Parathyroid adenoma (tissue), 2 donors: Measurements from ENCODE around the gene RBM48.

Experiments used
- H2AFZ ChIP-seq: fragments of 300-600 bp; sonication (generic); one replicate; pipeline ENCODE4 v1.7.0; 2017; ENCODE audit warnings: antibody characterized with exemption, mild to moderate bottlenecking
- H3K27ac ChIP-seq: fragments of 300-600 bp; sonication (generic); one replicate; pipeline ENCODE4 v1.7.0; 2017
- H3K27me3 ChIP-seq: fragments of 300-600 bp; sonication (generic); one replicate; pipeline ENCODE4 v1.7.0; 2017; ENCODE audit warnings: low read length; ENCODE audit not compliant: control insufficient read depth, insufficient read depth
- H3K36me3 ChIP-seq: fragments of 300-600 bp; sonication (generic); one replicate; pipeline ENCODE4 v1.7.0; 2017; ENCODE audit warnings: low read length; ENCODE audit not compliant: control insufficient read depth, insufficient read depth
- H3K4me1 ChIP-seq: fragments of 300-600 bp; sonication (generic); one replicate; pipeline ENCODE4 v1.7.0; 2017; ENCODE audit warnings: control low read depth
- H3K4me2 ChIP-seq: fragments of 300-600 bp; sonication (generic); one replicate; pipeline ENCODE4 v1.7.0; 2017; ENCODE audit warnings: low read length
- H3K4me3 ChIP-seq: fragments of 300-600 bp; sonication (generic); one replicate; pipeline ENCODE4 v1.7.0; 2017; ENCODE audit warnings: low read depth, low read length
- H3K79me2 ChIP-seq: fragments of 300-600 bp; sonication (generic); one replicate; pipeline ENCODE4 v1.7.0; 2017; ENCODE audit warnings: control low read depth
- H3K9ac ChIP-seq: fragments of 300-600 bp; sonication (generic); one replicate; pipeline ENCODE4 v1.7.0; 2017; ENCODE audit warnings: mild to moderate bottlenecking
- H3K9me3 ChIP-seq: fragments of 300-600 bp; sonication (generic); one replicate; pipeline ENCODE4 v1.7.0; 2017; ENCODE audit warnings: low read length; ENCODE audit not compliant: control insufficient read depth
- CTCF ChIP-seq: fragments of 300-600 bp; sonication (generic); IDR thresholded peaks from one replicate; pipeline ENCODE4 v1.7.0; 2017; ENCODE audit warnings: antibody characterized with exemption, mild to moderate bottlenecking
- donor health status: primary hyperparathyroidism.

The RBM48 gene

DNA sequence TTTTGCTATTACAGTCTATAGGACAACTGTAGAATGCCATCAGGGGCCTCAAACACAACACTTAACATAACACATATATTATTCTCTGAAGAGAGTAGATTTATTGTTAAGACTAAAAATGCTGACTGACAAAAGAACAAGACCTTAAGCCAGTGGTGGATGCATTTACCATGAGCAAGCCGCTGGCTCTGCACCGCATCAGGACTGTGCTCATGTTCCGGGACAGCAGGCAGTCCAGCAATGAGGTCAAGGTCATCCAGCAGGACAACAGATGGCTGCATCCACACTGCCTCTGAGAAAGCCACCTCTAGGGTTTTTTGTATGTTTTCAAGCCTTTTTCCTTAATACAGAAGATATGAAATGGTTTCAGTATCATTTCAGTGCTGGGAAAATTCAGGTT, 24.0 kb upstream of the RBM48 start:
- no peak overlapping the region for H3K9ac ChIP-seq
- H3K4me3 ChIP-seq = no peak overlapping the region
- no peaks in the 10 kb centered on the region for H3K4me1 ChIP-seq
- no peak overlapping the region for H3K4me2 ChIP-seq
- H3K36me3 ChIP-seq = no peaks in the 10 kb centered on the region
- no peaks in the 10 kb centered on the region for H3K27me3 ChIP-seq
- TF ChIP-seq CTCF = no peak
- H3K9me3 ChIP-seq = no peaks in the 10 kb centered on the region
- no peaks in the 10 kb centered on the region for H3K79me2 ChIP-seq
- no peak overlapping the region for H3K27ac ChIP-seq
- H2AFZ ChIP-seq = no peak overlapping the region

GRCh38 chr7:92506363-92506762, 22.2 kb upstream of the RBM48 start:
- H3K4me2 ChIP-seq = no peak overlapping the region
- H3K4me3 ChIP-seq = no peak overlapping the region
- no peaks in the 10 kb centered on the region for H3K79me2 ChIP-seq
- no peaks in the 10 kb centered on the region for H3K4me1 ChIP-seq
- no peak for TF ChIP-seq CTCF
- H3K9me3 ChIP-seq = no peaks in the 10 kb centered on the region
- H3K27me3 ChIP-seq = no peaks in the 10 kb centered on the region
- H3K36me3 ChIP-seq = no peaks in the 10 kb centered on the region
- no peak overlapping the region for H3K27ac ChIP-seq
- H3K9ac ChIP-seq = no peak overlapping the region
- H2AFZ ChIP-seq = no peak overlapping the region

GRCh38 chr7:92508946-92509345, 19.6 kb upstream of the RBM48 start:
- Histone ChIP-seq H3K27ac (no peak overlapping the region), H3K36me3 (no peaks in the 10 kb centered on the region), H3K9me3 (no peaks in the 10 kb centered on the region), H3K27me3 (no peaks in the 10 kb centered on the region), H3K4me1 (no peaks in the 10 kb centered on the region), H3K9ac (no peak overlapping the region), H3K4me2 (no peak overlapping the region), H3K79me2 (no peaks in the 10 kb centered on the region), H2AFZ (no peak overlapping the region), H3K4me3 (no peak overlapping the region)
- no peak for TF ChIP-seq CTCF

DNA sequence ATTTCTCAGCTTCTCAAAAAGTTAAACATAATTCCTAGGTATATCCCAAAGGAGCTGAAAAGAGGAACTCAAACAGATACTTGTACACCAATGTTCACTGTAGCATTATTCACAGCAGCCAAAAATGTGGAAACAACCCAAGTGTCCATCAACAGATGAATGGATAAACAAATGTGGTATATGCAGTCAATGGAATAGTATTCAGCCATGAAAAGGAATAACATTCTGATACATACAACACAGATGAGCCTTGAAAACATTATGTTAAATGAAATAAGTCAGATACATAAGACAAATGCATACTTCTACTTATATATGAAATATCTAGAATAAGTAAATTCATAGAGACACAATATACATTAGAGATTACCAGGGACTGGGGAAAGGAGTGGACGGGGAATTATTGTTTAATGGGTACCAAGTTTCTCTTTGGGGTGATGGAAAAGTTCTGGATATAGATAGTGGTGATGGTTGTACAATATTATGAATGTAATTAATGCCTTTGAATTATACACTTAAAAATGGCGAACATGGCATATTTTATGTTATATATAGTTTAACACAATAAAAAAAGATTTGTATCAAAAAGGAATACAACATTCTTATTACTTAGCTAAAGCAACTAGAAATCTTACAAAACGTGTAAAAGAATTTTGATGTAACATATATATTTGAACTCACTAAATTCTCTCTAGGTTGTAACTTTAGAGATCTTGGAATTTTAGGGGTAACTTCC, 15.3 kb upstream of the RBM48 start:
- no peak for TF ChIP-seq CTCF
- H3K27me3 ChIP-seq = no peaks in the 10 kb centered on the region
- H3K27ac ChIP-seq = no peak overlapping the region
- H3K4me3 ChIP-seq = no peak overlapping the region
- H3K79me2 ChIP-seq = no peaks in the 10 kb centered on the region
- H3K36me3 ChIP-seq = no peaks in the 10 kb centered on the region
- H3K4me1 ChIP-seq = no peaks in the 10 kb centered on the region
- no peak overlapping the region for H2AFZ ChIP-seq
- no peak overlapping the region for H3K9ac ChIP-seq
- H3K9me3 ChIP-seq = no peaks in the 10 kb centered on the region
- no peak overlapping the region for H3K4me2 ChIP-seq

GRCh38 chr7:92517631-92518030, 11.0 kb upstream of the RBM48 start:
- TF ChIP-seq CTCF = no peak
- Histone ChIP-seq H3K27ac (no peak overlapping the region), H3K9me3 (no peaks in the 10 kb centered on the region), H3K27me3 (no peaks in the 10 kb centered on the region), H3K9ac (no peak overlapping the region), H3K79me2 (no peaks in the 10 kb centered on the region), H2AFZ (no peak overlapping the region), H3K4me3 (no peak overlapping the region), H3K36me3 (no peaks in the 10 kb centered on the region), H3K4me2 (no peak overlapping the region), H3K4me1 (no peaks in the 10 kb centered on the region)
